Kidney (tissue), 14 donors: ENCODE results near the gene BARD1. TPM values are rescaled to one million over a fixed set of nuclear protein-coding genes. Genes with fewer than 3 reads are reported as not detected.

Experiments
- DNase-seq, 5 donors: peaks; one replicate each; pipeline ENCODE4 v3.0.0-alpha.2; 2013 to 2020
- FAIRE-seq: peaks from 2 replicates; lab custom pipeline; 2012; peaks lifted over from hg19 to GRCh38; lab: Jason Lieb, UNC
- H3K27ac ChIP-seq, 2 donors: one replicate each; pipeline ENCODE4 v1.7.0; 2013; ENCODE audit warnings: low read depth in 2 of 2, low read length in 2 of 2, inconsistent platforms in 1 of 2
- H3K27me3 ChIP-seq: one replicate; pipeline ENCODE4 v1.7.1; 2013; ENCODE audit warnings: low read length, inconsistent platforms; ENCODE audit not compliant: control insufficient read depth, insufficient read depth
- H3K36me3 ChIP-seq, 3 donors: one replicate each; pipeline versions ENCODE4 v1.7.0 to v1.7.1; 2013; ENCODE audit warnings: low read length in 3 of 3, control low read depth in 1 of 3, inconsistent platforms in 1 of 3; ENCODE audit not compliant: insufficient read depth in 3 of 3, control insufficient read depth in 2 of 3
- H3K4me1 ChIP-seq, 3 donors: one replicate each; pipeline versions ENCODE4 v1.7.0 to v1.7.1; 2013; ENCODE audit warnings: low read length in 3 of 3, inconsistent platforms in 1 of 3, low read depth in 1 of 3; ENCODE audit not compliant: control insufficient read depth in 2 of 3, insufficient read depth in 2 of 3
- H3K4me3 ChIP-seq, 3 donors: one replicate each; pipeline versions ENCODE4 v1.7.0 to v1.8.1; 2013; ENCODE audit warnings: low read length in 3 of 3, control low read depth in 1 of 3, inconsistent platforms in 1 of 3
- H3K9ac ChIP-seq, 3 donors: one replicate each; pipeline versions ENCODE4 v1.7.0 to v1.7.1; 2013; ENCODE audit warnings: low read length in 3 of 3, control low read depth in 1 of 3, inconsistent platforms in 1 of 3
- H3K9me3 ChIP-seq, 3 donors: one replicate each; pipeline versions ENCODE4 v1.7.0 to v1.7.1; 2013; ENCODE audit warnings: low read length in 3 of 3, control low read depth in 1 of 3, inconsistent platforms in 1 of 3; ENCODE audit not compliant: control insufficient read depth in 2 of 3, insufficient read depth in 1 of 3
- intact Hi-C: fragments of 100-400 bp; cut with DNase I; formaldehyde crosslinking; loops from one replicate; pipeline ENCODE4 v1.11.1; 2022
- polyA plus RNA-seq: library from polyadenylated mRNA; stranded (reverse); fragments of 350-450 nt; fragmentation: Illumina TruSeq; extraction: RNeasy Lipid Tissue Mini Kit (QIAGEN cat#74804); gene quantifications from one replicate; pipeline ENCODE4 v1.2.3, GENCODE V29; 2014; ENCODE audit warnings: low read depth, low replicate concordance; ENCODE audit not compliant: insufficient read depth
- total RNA-seq: library from RNA; stranded (reverse); fragmentation: NEBNext Ultra II Directional; extraction: Animal tissue kit (Norgen Biotek cat#: 25700); gene quantifications from one replicate; pipeline ENCODE4 v1.2.1, GENCODE V29; 2021
- TF ChIP-seq, protein P1 (sequence below): IDR thresholded peaks from 3 replicates; pipeline ENCODE4 v1.5.1; 2012; ENCODE audit warnings: mild to moderate bottlenecking, moderate library complexity, borderline replicate concordance; ENCODE audit not compliant: insufficient read depth; ENCODE audit errors: extremely low read depth
- donor health status: control.
- donor health status: control.
- donor health status: control.
- donor health status: control.
- donor health status: control.
- donor health status: DM: yes; HTN: yes; CAD: no.
- donor health status: Normal renal cell carcinoma (clear cell type).

The BARD1 gene
- total and polyA plus RNA-seq, 2 donors from 2014 or later, result 0.90 to 9.8 TPM

DNA sequence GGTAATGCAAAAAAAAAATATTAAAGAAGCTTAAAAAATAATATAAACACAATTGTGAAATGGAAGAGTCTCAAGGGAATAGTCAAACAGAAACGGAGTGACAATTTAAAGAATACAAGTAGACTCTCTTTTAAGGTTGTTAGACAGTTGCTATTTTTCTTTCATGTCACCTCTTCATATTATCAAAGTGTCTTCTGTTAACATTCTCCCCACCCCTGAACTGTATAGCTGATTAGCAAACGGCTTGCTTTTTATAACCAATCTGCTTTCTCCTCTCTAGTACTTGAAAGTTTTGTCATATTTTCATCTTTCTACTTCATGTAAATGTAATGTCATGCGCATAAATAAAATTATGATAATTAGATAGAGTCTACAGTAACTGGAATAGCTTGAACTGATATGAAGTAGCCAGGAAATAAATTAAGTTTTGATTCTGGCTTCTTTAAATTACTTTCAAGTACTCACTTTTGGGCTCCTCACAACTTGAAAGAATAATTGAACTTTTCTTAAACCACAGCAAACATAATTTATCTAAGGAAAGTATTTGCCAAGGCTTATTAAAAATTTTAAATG is 37.0 kb downstream of the BARD1 start:
- intact Hi-C loops, result no loop called here
- no peak for DNase-seq
- Histone ChIP-seq H3K9me3 (peaks cover 0 to 2% (median 0%) of the 10 kb centered on the region in 3 donors), H3K27me3 (no peaks in the 10 kb centered on the region), H3K9ac (no peak overlapping the region), H3K27ac (no peak overlapping the region), H3K4me1 (no peaks in the 10 kb centered on the region), H3K4me3 (no peak overlapping the region), H3K36me3 (no peaks in the 10 kb centered on the region)
- FAIRE-seq, result no peak
- TF ChIP-seq, protein P1, sequence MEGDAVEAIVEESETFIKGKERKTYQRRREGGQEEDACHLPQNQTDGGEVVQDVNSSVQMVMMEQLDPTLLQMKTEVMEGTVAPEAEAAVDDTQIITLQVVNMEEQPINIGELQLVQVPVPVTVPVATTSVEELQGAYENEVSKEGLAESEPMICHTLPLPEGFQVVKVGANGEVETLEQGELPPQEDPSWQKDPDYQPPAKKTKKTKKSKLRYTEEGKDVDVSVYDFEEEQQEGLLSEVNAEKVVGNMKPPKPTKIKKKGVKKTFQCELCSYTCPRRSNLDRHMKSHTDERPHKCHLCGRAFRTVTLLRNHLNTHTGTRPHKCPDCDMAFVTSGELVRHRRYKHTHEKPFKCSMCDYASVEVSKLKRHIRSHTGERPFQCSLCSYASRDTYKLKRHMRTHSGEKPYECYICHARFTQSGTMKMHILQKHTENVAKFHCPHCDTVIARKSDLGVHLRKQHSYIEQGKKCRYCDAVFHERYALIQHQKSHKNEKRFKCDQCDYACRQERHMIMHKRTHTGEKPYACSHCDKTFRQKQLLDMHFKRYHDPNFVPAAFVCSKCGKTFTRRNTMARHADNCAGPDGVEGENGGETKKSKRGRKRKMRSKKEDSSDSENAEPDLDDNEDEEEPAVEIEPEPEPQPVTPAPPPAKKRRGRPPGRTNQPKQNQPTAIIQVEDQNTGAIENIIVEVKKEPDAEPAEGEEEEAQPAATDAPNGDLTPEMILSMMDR, result no peak

DNA sequence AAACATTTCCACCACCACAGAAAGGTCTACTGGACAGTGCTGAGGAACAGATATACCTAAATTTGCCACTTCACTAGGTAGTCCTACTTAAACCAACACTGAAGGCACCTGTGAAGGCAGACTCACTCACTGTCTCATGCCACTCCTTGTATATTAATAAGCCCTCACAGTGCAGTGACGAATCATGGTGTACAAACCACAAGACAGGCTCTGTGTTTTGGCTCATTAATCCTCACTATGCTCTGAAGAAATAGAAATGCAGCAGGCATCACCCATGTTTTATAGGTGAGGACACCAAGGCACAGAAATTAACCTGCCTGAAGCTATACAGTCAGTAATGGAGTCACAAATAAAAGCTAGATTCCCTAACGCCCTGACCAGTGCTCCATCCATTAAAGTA is 44.3 kb downstream of the BARD1 start:
- Histone ChIP-seq H3K27ac (no peak overlapping the region), H3K9ac (no peak overlapping the region), H3K9me3 (no peaks in the 10 kb centered on the region), H3K4me1 (no peaks in the 10 kb centered on the region), H3K27me3 (no peaks in the 10 kb centered on the region), H3K36me3 (peaks cover 0 to 6% (median 0%) of the 10 kb centered on the region in 3 donors), H3K4me3 (no peak overlapping the region)
- FAIRE-seq (no peak), DNase-seq (no peak)
- intact Hi-C loops, result no loop called here
- TF ChIP-seq, protein P1, result no peak

DNA sequence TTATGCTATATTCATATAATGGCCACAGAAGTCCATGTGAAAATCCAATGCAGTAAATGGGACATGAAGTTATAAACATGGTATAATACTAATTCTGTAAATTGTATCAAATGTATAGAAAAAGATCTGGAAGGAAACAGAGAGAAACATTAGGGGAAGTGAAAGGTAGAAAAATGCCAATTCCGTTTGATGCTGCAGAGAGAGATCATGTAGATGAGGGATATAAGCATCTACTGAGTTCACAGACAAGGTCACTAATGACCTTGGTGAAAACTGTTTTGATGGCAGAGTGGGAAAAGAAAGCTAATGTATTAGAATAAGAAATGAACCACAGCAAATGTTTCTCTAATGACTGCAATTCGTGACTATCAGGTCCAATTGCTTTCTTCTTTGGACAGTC is 56.0 kb downstream of the BARD1 start:
- Histone ChIP-seq H3K9ac (no peak overlapping the region), H3K27me3 (no peaks in the 10 kb centered on the region), H3K36me3 (no peaks in the 10 kb centered on the region), H3K4me3 (no peak overlapping the region), H3K27ac (no peak overlapping the region), H3K9me3 (no peaks in the 10 kb centered on the region), H3K4me1 (no peaks in the 10 kb centered on the region)
- DNase-seq (no peak), FAIRE-seq (no peak)
- intact Hi-C loops, result no loop called here
- TF ChIP-seq, protein P1, result no peak

DNA sequence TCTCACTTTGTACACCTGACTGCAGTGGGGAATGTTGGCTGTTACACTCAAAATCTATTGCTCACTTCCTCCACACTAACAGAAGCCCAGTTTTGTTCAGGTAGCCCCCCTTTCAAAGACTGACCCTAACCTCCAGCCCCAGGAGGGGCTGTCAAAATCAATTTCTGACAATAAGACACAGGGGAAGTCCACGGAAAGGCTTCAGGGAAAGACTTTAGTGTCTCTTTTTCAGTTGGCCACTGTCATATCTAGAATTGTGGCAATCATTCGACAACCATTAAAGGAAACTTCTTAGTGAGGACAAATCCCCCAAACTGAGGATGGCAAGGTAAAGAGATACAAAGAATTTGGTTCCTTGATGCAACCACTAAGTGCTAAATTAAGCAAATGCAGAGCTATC is 59.0 kb downstream of the BARD1 start:
- H3K9me3 ChIP-seq, result no peaks in the 10 kb centered on the region

More for the DNA sequence above, 59.0 kb downstream of the BARD1 start:
- FAIRE-seq (no peak), DNase-seq (no peak)
- no peak overlapping the region for H3K9ac ChIP-seq
- no peaks in the 10 kb centered on the region for H3K36me3 ChIP-seq
- intact Hi-C loops, result no loop called here
- TF ChIP-seq, protein P1, result no peak
- no peak overlapping the region for H3K4me3 ChIP-seq
- no peaks in the 10 kb centered on the region for H3K4me1 ChIP-seq
- no peaks in the 10 kb centered on the region for H3K27me3 ChIP-seq
- no peak overlapping the region for H3K27ac ChIP-seq
